OCI-LY7 (cell line): ENCODE measurements around the gene BFSP2. TPM values are rescaled to one million over a fixed set of nuclear protein-coding genes. Genes with fewer than 3 reads are reported as not detected.

Experiments used
- BruUV-seq: library from RNA; stranded (reverse); fragments of 400-500 nt; replicated peaks from 2 replicates; lab custom pipeline; 2021; lab: Mats Ljungman, UMichigan
- CTCF ChIA-PET: fragments of 300-600 bp; sonication (Branson Sonifier 250); formaldehyde crosslinking; loops from one replicate; lab custom pipeline; 2022; ENCODE audit warnings: antibody characterized with exemption; ENCODE audit not compliant: unreplicated experiment; lab: Charles Lee
- POLR2A ChIA-PET: fragments of 300-600 bp; sonication (Branson Sonifier 250); formaldehyde crosslinking; loops from one replicate; lab custom pipeline; 2022; ENCODE audit warnings: antibody characterized with exemption; lab: Charles Lee
- DNase-seq: peaks from one replicate; pipeline ENCODE4 v3.0.0-alpha.2; 2015; ENCODE audit warnings: low spot score
- H2AFZ ChIP-seq: fragments of 200-600 bp; sonication (generic), shearing (Covaris generic); 2 replicates; pipeline ENCODE4 v1.6.1; 2014; ENCODE audit warnings: mild to moderate bottlenecking, antibody characterized with exemption, low read length, moderate library complexity
- H3K27ac ChIP-seq: fragments of 200-600 bp; sonication (generic); 2 replicates; pipeline ENCODE4 v1.5.1; 2014; ENCODE audit warnings: mixed run types, low read depth, mild to moderate bottlenecking, moderate library complexity, low read length, inconsistent platforms; ENCODE audit not compliant: poor library complexity, severe bottlenecking
- H3K36me3 ChIP-seq: fragments of 200-600 bp; sonication (generic); 2 replicates; pipeline ENCODE4 v1.6.1; 2014; ENCODE audit warnings: mild to moderate bottlenecking, antibody characterized with exemption, low read length, moderate library complexity, mixed read lengths; ENCODE audit not compliant: insufficient read depth
- H3K4me1 ChIP-seq: fragments of 200-600 bp; sonication (generic); 2 replicates; pipeline ENCODE4 v1.5.1; 2014; ENCODE audit warnings: mild to moderate bottlenecking, low read length; ENCODE audit not compliant: insufficient read depth, poor library complexity, severe bottlenecking
- H3K4me2 ChIP-seq: fragments of 200-600 bp; sonication (generic); 2 replicates; pipeline ENCODE4 v1.6.1; 2014; ENCODE audit warnings: mild to moderate bottlenecking, low read length
- H3K4me3 ChIP-seq: fragments of 200-600 bp; sonication (generic); 2 replicates; pipeline ENCODE4 v1.5.1; 2014; ENCODE audit warnings: mild to moderate bottlenecking, low read depth, low read length; ENCODE audit not compliant: poor library complexity, severe bottlenecking
- H3K79me2 ChIP-seq: fragments of 200-600 bp; sonication (generic); 2 replicates; pipeline ENCODE4 v1.6.1; 2016; ENCODE audit warnings: low read depth, mild to moderate bottlenecking, low read length, moderate library complexity, mixed read lengths; ENCODE audit not compliant: insufficient read depth
- H3K9me2 ChIP-seq: fragments of 200-600 bp; sonication (generic); 2 replicates; pipeline ENCODE4 v1.6.1; 2016; ENCODE audit warnings: mild to moderate bottlenecking, low read length, mixed read lengths; ENCODE audit not compliant: insufficient read depth
- H3K9me3 ChIP-seq: fragments of 200-600 bp; sonication (generic); 2 replicates; pipeline ENCODE4 v1.6.1; 2014; ENCODE audit warnings: mild to moderate bottlenecking, mixed run types, low read length, mixed read lengths
- H4K20me1 ChIP-seq: fragments of 200-600 bp; sonication (generic); 2 replicates; pipeline ENCODE4 v1.6.1; 2014; ENCODE audit warnings: mild to moderate bottlenecking, antibody characterized with exemption, low read length, moderate library complexity, mixed read lengths; ENCODE audit not compliant: insufficient read depth
- CTCF ChIP-seq: fragments of 200-600 bp; sonication (generic); conservative IDR thresholded peaks from 2 replicates; pipeline ENCODE4 v1.5.1; 2014; ENCODE audit warnings: mild to moderate bottlenecking, antibody characterized with exemption, low read length, moderate library complexity, mixed read lengths
- EZH2phosphoT487 ChIP-seq: fragments of 200-600 bp; sonication (generic); IDR thresholded peaks from 2 replicates; pipeline ENCODE4 v1.6.1; 2018; ENCODE audit warnings: low read depth, borderline replicate concordance, mild to moderate bottlenecking, mixed run types, antibody characterized with exemption, low read length, moderate library complexity, mixed read lengths
- intact Hi-C: fragments of 100-400 bp; cut with micrococcal nuclease; formaldehyde crosslinking; loops from one replicate; pipeline ENCODE4 v1.10.0; 2022; ENCODE audit not compliant: unreplicated experiment
- total RNA-seq, 2 experiments: library from RNA; depleted of rRNA in 1 of 2; stranded (reverse); fragments of >200 nt in 1 of 2; shearing (Covaris generic) in 1 of 2; gene quantifications; 2 replicates each; pipeline ENCODE4 v1.2.3, GENCODE V29; 2014 to 2022

The BFSP2 gene
- total RNA-seq, 2 experiments from 2014 or later: 11.7 to 25.1 TPM

DNA sequence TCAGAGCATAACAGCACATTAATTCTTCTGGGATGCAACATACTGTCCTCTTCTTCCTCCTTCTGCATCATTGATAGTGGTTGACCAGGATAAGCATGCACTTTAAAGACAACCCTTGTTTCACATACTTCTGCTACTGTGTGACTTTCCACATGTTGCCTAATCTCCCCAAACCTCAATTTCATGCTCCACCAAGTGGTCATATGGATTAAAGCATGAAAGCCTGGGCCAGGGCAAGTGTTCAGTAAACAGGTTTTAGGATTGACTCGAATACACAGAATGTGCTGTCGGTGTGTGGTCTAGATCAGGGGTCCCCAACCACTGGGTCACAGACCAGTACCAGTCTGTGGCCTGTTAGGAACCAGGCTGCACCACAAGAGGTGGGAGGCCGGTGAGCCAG is 22.5 kb upstream of the BFSP2 start:
- Histone ChIP-seq H3K79me2 (no peaks in the 10 kb centered on the region), H3K4me3 (no peak overlapping the region), H3K27ac (no peak overlapping the region), H3K4me2 (no peak overlapping the region), H3K4me1 (no peaks in the 10 kb centered on the region), H3K9me3 (no peaks in the 10 kb centered on the region), H3K9me2 (no peaks in the 10 kb centered on the region), H4K20me1 (no peaks in the 10 kb centered on the region), H3K36me3 (no peaks in the 10 kb centered on the region), H2AFZ (no peak overlapping the region)
- CTCF ChIA-PET: interaction anchor here (1.1 kb wide), 1 partner anchor 112 kb away, joined by 9 read pairs; no protein-coding TSS in a partner anchor
- TF ChIP-seq EZH2phosphoT487 (no peak), CTCF (peak; percentile 68)
- POLR2A ChIA-PET: no interaction called here
- BruUV-seq: no TSS peak
- intact Hi-C loops: no loop called here
- peak; percentile 48 for DNase-seq

DNA sequence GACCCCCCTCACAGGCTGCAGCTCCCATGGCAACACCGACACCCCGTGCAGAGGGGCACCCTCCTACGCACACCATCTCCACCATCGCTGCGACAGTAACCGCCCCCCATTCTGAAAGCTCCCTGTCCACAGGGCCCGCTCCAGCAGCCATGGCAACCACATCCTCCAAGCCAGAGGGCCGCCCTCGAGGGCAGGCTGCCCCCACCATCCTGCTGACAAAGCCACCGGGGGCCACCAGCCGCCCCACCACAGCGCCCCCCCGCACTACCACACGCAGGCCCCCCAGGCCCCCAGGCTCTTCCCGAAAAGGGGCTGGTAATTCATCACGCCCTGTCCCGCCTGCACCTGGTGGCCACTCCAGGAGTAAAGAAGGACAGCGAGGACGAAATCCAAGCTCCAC is 19.9 kb upstream of the BFSP2 start:
- TF ChIP-seq EZH2phosphoT487 (no peak), CTCF (no peak)
- H3K4me1 ChIP-seq: no peaks in the 10 kb centered on the region
- ChIA-PET CTCF (no interaction called here), POLR2A (no interaction called here)
- BruUV-seq: no TSS peak
- intact Hi-C loops: loop anchor here (5.0 kb wide), 1 partner anchor 338 kb away; no protein-coding TSS in a partner anchor
- H3K27ac ChIP-seq: no peak overlapping the region
- H4K20me1 ChIP-seq: no peaks in the 10 kb centered on the region
- no peaks in the 10 kb centered on the region for H3K36me3 ChIP-seq
- no peak for DNase-seq
- no peaks in the 10 kb centered on the region for H3K9me2 ChIP-seq
- H3K79me2 ChIP-seq: no peaks in the 10 kb centered on the region
- H3K4me2 ChIP-seq: no peak overlapping the region
- no peaks in the 10 kb centered on the region for H3K9me3 ChIP-seq
- no peak overlapping the region for H2AFZ ChIP-seq
- H3K4me3 ChIP-seq: no peak overlapping the region

GRCh38 chr3:133380481-133381225 is 19.2 kb upstream of the BFSP2 start:
- no peak for DNase-seq
- no peaks in the 10 kb centered on the region for H3K9me3 ChIP-seq
- BruUV-seq: no TSS peak
- TF ChIP-seq CTCF (no peak), EZH2phosphoT487 (no peak)
- H3K4me3 ChIP-seq: no peak overlapping the region
- no peaks in the 10 kb centered on the region for H3K36me3 ChIP-seq
- no peaks in the 10 kb centered on the region for H3K4me1 ChIP-seq
- CTCF ChIA-PET: no interaction called here
- no peaks in the 10 kb centered on the region for H3K9me2 ChIP-seq
- no peaks in the 10 kb centered on the region for H4K20me1 ChIP-seq
- no peaks in the 10 kb centered on the region for H3K79me2 ChIP-seq
- intact Hi-C loops: loop anchor here (5.0 kb wide), 1 partner anchor 338 kb away; no protein-coding TSS in a partner anchor
- POLR2A ChIA-PET: no interaction called here
- no peak overlapping the region for H3K4me2 ChIP-seq
- no peak overlapping the region for H3K27ac ChIP-seq
- no peak overlapping the region for H2AFZ ChIP-seq
